Left forelimb (tissue), 1 donor: ENCODE measurements around the gene PRPF40A.

Experiments used
- DNase-seq: peaks from one replicate; pipeline ENCODE4 v3.0.0-alpha.2; 2018; ENCODE audit warnings: low spot score

PRPF40A gene

DNA sequence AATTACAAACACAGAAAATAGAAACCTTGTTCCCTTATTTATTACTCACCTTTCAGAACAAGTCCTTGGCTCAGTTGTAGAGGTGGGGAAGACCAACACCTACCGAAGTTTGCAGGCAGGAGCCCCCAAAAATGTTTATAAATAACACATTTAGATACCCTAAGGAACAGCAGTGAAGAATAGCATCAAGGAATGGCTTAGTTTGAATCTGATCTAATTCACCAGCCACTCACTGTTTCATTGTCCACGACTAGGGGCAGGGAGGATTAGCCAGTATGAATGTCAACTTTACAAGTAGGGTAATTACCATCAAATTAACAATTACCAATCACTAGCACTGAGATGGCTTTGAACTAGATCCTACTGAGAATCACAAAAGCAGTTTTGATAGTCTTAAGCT, 65.4 kb downstream of the PRPF40A start:
- no peak for DNase-seq

DNA sequence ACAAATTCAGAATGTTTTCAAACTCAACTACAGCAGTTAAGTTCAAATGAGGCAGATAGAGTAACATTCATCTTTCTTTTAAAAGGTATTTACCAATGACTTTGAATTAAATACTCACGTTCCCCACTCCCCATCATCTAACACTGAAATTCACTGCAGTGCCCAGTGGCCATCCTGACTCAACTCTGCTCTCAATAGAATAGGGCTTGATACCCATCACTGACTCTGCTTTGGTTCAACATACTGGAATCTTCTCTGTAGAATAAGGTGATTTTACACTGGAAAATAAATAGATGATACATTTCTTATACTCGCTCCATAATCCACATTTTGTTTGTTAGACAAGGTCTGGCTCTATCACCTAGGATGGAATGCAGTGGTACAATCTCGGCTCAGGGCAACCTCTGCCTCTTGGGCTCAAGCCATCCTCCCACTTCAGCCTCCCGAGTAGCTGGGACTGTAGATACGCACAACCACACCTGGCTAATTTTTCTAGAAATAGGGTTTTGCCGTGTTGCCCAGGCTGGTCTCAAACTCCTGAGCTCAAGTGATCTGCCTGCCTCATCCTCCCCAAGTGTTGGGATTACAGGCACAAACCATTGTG, 66.4 kb downstream of the PRPF40A start:
- DNase-seq: no peak

GRCh38 chr2:152649997-152650396, 67.3 kb downstream of the PRPF40A start:
- DNase-seq: no peak

DNA sequence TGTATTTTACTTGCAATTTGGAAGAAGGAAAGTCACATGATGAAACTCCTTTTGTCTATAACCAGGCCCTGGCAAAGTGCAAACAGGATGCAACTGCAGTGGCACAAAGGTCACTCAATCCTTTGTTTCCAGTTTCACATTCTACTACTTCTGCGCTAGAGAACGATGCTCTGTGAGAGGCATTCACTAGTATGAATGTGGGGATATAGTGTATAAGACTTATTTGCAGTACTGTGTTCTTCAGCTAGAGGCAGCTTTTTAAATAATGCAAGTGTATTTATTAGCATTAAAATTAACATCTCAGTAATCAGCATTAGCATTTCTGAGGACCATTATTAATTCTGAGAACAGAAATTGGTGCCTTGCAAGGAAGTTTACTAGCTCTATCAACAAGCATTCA, 68.9 kb downstream of the PRPF40A start:
- DNase-seq: no peak

DNA sequence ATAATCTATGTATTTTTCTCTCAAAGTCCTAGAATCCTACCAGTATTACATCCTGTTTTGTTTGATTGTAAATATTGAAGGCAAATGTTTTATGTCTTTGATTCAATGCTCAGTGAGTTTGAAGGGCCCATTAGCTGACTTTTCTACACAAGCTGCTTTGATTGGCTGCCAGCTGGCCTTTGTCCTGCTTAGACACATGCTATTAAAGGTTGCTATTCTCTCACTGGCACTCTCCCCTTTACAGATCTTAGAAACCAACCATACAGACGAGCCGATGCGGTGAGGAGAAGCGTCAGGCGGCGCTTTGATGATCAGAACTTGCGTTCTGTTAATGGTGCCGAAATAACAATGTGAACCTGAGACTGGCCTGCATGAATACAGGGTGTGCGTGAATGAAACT, 69.7 kb downstream of the PRPF40A start:
- DNase-seq: no peak

- no peak for DNase-seq
Measured at GRCh38 chr2:152646775-152647174, 70.5 kb downstream of the PRPF40A start.

GRCh38 chr2:152646264-152646663, 71.0 kb downstream of the PRPF40A start:
- no peak for DNase-seq

DNA sequence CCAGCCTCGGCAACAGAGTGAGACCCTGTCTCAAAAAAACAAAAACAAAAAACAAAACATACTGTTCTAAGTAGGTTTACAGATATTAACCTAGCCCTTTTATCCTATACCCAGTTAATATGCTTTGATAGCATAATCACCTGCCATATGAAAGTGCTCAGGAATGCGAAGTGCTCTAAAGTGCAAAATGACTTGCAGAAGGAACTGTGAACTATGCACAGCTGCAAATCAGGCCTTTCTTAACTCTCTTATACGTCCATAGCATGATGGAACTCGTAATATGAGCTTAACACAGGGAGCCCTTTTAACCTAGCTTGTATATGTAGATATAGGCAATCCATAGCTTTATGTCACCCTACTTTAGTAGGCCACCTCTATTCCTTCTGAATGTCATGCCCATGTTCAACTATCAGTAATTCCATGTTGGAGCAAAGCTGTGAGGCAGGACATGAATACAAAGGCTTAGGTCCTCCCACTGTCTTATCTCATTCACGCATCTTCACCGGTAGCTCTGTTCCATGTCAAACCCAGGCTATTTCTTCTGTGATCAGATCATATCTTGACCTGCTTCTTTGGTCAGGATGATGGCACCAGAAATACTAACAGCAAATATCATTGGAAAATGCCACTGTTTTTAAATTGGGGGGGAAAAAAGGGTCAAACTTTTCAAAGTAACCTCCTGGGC, 72.9 kb downstream of the PRPF40A start:
- no peak for DNase-seq

DNA sequence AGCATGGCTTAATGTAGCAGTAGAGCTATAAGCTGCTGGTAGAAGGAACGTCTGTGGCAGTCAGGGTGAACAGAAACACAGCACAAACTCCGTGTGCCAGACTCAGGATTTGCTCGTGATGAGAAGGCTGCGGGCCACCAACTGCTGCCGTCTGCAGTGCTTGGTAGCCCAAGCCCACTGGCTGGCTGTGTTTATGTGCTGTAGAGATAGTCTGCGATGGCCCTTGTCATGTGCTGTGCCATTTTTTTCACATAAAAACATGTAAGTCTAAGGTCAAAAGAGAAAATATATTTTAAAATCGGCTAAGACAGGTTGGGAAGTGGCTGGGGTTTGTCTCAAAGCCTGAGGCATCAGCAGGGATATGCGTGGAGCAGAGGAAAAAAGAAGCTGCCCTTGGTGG, 78.7 kb downstream of the PRPF40A start:
- no peak for DNase-seq

- DNase-seq: no peak
Measured at GRCh38 chr2:152638056-152638455, 79.2 kb downstream of the PRPF40A start.

GRCh38 chr2:152637251-152637650, 80.0 kb downstream of the PRPF40A start:
- no peak for DNase-seq

DNA sequence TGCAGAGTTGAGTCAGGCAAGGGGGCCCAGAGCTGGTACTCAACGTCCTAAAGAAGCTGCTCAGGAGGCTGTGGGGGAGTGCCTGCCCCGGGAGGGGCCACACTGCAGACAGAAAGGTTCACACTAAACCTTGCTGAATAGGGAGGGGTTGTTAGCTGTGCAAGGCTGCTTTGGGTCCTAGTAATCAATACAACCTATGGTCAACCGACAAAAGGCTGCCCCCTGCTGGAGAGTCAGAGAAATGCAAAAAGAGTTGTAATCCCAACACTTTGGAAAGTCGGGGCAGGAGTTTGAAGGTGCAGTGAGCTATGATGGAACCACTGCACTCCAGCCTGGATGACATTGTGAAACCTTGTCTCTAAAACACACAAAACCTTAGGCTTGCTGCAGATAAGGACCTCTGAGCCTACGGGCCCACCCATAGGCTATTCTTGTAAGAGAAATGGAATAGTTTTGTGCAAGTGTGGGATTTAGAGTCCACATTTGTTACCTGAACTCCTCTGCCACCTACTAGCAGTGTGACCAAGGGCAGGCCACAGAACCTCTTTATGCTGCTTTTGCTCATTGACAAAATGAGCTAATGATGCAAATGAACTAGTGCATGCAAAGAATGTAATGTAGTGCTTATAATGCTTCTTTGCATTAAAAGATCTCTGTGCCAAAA, 81.5 kb downstream of the PRPF40A start:
- peak; percentile 74 for DNase-seq

- DNase-seq: no peak
Measured at GRCh38 chr2:152632736-152633135, 84.5 kb downstream of the PRPF40A start.

DNA sequence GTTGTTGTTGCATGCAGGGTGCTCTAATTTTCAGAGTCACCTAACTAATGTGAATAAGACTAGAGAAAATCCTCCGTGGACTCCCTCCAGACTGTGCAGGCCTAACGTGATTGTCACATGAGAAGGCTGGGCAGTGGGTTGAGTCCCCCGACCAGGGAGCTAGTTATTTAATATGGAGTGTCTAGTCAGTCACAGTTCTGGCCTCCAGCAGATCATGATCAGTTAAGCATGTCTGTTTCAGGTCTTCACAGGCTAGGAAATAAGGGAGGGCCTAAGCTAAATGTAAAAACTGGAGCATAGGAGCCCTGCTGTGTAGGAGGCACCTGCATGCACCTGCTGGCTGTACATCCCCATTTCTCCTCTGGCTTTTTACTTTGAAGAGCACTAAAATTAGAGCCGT, 86.8 kb downstream of the PRPF40A start:
- DNase-seq: no peak

DNA sequence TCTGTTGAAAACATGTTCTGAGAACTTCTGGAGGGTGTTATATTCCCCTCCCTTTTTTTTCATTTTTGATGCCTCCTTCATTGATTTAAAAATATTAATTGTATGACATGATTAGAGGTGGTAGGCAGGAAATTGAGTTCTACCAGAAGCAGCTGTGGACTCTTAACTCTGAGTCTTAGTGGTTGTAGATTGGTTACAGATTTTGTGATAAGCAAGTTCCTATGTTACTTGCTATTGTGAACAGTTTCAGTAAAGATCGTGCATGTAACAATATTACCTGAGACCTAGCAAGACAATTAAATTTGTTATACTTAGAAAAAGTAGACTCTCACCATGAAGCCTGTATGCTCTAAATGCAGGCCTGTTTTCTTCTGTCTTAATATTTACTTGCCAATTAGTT, 88.1 kb downstream of the PRPF40A start:
- DNase-seq: no peak

- DNase-seq: no peak
Measured at GRCh38 chr2:152627351-152627957, 89.8 kb downstream of the PRPF40A start.

DNA sequence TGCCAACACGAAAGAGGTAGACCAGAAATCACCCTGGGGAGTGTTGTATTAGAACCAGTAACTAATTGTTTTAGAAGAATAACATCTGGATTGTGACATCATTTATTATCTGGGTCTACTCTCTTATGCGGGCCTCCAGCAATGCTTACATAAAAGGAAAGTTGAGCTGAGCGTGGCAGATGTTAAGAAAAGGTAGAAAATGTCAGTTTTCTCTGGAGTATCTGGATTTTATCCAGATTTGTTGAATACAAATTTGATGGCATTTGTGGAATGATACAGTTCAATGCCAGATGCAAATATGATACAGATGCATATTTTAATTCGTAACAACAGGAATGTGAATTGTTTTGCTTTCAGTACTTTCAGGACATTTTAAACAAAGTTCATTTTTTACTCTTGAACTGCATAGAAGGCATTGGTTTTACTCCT, 90.3 kb downstream of the PRPF40A start:
- DNase-seq: no peak

GRCh38 chr2:152624805-152625204, 92.5 kb downstream of the PRPF40A start:
- DNase-seq: no peak

DNA sequence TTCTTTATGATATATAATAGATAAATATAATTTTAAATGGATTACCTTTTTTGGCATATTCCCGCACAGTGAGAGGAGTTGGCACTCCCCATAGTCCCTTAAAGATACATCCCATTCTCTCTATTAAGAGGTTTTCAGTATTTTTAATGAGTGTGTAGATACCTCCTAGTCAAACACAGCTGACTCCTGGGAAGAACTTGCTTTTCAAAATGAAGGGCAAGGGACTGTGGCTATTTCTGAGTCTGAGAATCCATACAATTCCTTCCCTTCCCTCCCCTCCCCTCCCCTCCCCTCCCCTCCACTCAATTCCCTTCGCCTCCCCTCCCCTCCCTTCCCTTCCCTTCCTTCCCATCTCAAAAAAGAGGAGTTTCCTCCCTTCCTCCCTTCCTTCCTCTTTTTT, 93.5 kb downstream of the PRPF40A start:
- no peak for DNase-seq

DNA sequence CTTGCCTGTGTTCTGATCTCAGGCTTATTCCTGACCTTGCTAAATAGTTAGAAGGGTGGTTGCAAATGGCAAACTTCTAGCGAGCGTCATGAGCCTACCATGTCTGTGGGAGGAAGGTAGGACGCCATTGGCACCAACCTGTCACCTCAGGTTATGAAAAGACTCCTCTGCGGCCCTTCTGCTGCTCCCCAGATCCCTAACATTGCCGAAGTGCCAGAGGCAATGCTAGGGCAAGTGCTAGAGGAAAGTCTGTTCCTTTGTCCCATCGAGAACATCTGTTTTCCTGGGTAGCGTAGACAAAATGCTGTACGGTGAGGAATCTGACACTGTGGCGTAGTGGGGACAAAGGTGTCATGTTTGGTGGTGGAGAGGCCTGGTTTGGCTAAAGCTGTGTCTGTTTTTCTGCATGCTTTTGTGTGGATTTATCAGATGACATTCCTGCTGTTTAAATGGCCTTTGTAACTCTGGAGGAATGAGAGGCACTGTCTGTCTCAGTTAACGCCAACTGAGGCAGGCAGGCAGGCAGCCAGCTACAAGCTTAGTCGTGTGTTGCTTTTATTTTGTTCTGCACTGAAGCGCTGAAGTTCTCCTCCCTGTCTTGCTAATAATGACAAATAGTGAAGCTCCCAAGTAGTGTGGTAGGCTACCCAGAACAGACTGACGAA, 94.1 kb downstream of the PRPF40A start:
- no peak for DNase-seq

- DNase-seq: no peak
Measured at GRCh38 chr2:152622219-152622618, 95.0 kb downstream of the PRPF40A start.

DNA sequence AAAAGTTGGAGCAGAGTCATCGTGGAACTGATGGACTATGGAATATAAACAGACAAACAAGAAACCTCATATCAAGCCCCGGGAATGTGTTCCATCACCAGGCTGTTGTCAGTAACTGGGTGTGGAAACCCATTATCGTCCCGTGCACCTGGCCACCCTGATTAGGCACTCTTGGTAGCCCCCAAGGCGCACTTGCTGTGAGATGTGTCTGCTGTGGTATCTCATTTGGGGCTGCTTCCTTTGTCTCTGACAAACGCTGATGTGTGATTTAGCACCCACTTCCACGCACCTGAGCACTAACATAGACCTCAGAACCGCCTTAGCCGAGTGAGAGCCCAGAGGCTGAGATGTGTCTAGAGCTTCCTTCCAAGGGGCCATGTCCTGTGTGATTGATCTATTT, 96.3 kb downstream of the PRPF40A start:
- no peak for DNase-seq

DNA sequence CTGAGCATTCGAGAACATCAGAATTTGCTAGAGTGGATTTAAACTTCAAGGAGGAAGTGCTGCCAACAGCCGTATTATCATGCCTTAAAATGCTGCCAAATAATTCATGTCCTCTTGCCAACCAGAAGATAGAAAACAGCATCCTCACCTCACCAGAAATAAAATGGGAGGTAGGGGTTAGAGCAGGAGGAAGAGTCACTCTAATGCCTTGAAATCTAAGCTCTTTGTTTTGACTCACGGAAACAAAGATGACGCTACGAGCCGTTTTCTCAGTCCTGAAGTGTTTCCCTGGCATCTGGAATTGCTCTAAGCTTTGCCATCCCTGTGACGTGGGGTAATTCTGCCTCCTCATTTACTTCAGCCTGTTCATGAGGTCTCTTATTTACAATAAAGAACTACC, 97.1 kb downstream of the PRPF40A start:
- DNase-seq: no peak
